ENCODE results near the gene RLN3.
"Not testable (repeated sequence)": the region's sequence is repeated elsewhere in the genome, so short reads cannot be mapped to it uniquely, and the experiment has no call there.

Gene RLN3

GRCh38 chr19:13995878-13996765 is 31.8 kb upstream of the RLN3 start:
- no peak for DNase-seq

DNA sequence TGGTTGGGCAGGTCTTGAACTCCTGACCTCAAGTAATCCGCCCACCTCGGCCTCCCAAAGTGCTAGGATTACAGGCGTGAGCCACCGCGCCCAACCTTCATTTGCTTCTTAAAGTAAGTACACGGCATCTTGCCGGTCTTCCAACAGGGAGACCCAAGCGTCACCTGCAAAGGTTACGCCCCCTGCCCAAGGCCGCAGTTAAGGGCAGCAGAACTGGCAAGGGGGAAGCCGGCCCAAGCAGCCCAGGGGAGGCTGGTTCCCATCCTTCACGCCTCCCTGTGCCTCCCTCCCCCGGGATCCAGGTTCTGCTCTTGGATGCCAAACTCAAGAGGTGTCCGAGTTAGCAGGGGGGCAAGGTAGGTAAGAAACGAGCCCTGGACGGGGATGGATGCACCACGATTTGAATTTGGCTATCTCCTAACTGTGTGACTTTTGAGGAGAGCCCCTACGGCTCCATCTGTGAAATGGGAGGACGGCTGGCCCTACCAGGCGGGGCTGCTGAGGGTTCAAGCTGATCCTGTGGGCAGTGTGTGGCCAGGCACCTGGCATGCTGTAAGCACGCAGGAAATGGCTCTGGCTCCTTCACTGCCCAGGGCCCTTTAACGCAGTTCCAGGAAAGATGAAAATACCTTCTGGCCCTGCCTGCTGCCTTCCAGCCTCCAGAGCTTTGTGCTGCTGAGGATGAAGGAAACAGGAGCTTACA is 30.9 kb upstream of the RLN3 start:
- no peak for DNase-seq

GRCh38 chr19:13997631-13997962 is 30.4 kb upstream of the RLN3 start:
- DNase-seq: no peak

DNA sequence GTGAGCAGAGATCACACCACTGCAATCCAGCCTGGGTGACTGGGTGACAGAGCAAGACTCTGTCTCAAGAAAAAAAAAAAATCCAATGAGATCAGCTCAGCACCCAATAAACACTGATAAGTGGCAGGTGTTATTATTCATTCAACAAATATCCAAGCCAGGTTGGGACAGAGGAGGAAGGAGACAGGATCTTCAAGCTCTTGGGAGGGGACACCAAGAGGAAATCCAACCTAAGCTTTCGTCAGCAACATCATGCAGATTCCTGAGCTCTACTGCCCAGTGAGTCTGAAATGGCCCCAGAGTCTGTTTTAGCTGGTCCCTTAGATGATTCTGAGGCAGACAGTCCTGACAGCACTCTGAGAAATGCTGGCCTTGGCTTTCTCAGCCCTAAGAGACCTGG is 29.5 kb upstream of the RLN3 start:
- no peak for DNase-seq

DNA sequence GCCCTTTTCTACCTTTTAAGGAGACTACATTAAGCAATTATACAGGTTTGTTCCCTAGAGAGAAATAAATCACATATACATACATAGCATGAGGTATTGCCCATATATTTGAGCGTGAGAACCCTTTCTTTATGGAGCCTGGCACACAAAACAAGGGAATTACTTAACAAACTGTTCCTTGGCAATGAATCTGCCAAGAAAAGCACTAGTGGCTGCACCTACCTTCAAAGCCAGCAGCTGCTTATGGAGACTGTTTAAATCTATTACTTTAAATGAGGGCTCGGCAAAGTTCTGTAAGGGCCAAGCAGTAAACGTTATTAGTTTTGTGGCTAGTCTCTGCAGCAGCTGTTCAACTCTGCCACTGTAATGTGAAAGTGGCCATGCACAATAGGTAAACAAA is 28.9 kb upstream of the RLN3 start:
- DNase-seq: no peak

DNA sequence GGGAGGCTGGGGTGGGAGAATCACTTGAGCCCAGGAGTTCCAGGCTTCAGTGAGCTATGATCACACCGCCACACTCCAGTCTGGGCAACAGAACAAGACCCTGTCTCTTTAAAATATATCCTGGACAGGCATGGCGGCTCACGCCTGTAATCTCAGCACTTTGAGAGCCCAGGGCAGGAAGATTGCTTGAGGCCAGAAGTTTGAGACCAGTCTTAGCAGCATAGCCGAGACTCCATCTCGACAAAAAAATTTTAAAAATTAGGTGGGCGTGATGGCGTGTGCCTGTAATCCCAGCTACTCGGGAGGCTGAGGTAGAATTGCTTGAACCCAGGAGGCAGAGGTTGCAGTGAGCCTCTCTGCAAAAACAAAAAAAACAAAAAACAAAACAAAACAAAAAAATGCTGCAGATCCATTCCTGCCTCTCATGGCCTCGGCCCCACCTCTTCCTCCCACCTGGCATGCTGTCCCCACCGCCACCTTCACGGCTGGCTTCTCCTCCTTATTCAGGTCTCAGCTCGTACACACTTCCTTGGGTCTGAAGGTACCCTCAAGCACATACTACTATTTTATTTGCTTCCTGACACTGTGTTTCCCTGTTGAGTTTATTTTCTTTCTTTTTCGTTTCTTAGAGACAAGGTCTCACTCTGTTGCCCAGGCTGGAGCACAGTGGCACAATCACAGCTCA is 27.1 kb upstream of the RLN3 start:
- no peak for DNase-seq

GRCh38 chr19:14002571-14003250 is 25.2 kb upstream of the RLN3 start:
- no peak for DNase-seq

DNA sequence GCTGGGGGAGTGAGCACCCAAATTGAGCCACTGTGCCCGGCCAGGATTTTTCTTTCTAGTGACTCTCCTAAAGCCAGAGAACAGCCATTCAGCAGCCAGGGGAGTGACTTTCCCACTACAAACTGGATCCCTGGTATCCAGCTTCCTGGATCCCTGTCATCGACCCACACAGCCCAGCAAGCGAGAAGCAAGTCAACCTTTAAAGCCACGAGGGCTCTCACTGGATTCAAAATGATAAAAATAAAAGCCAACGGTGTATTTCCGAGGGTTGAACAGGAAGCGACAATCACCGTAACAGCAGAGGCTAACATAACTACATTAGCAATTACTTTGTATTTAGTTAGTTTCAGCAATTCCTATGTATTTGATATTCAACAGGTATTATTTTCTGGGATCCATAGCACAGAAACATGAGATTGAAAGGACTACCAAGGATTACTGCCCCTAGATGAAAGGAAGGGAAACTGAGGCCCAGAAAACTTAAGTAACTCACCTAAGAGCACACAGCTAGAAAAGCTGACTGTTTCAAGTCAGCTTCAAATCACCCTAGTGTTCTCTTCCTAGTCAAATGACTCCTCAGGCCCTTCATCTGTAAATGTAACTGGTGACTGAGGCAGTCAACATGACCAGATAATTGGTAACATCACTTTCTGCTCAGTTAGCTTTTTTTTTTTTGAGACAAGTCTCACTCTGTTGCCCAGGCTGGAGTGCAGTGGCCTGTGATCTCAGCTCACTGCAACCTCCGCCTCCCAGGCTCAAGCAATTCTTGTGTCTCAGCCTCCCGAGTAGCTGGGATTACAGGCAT is 24.5 kb upstream of the RLN3 start:
- no peak for DNase-seq

GRCh38 chr19:14004619-14005348 is 23.2 kb upstream of the RLN3 start:
- DNase-seq: no peak

DNA sequence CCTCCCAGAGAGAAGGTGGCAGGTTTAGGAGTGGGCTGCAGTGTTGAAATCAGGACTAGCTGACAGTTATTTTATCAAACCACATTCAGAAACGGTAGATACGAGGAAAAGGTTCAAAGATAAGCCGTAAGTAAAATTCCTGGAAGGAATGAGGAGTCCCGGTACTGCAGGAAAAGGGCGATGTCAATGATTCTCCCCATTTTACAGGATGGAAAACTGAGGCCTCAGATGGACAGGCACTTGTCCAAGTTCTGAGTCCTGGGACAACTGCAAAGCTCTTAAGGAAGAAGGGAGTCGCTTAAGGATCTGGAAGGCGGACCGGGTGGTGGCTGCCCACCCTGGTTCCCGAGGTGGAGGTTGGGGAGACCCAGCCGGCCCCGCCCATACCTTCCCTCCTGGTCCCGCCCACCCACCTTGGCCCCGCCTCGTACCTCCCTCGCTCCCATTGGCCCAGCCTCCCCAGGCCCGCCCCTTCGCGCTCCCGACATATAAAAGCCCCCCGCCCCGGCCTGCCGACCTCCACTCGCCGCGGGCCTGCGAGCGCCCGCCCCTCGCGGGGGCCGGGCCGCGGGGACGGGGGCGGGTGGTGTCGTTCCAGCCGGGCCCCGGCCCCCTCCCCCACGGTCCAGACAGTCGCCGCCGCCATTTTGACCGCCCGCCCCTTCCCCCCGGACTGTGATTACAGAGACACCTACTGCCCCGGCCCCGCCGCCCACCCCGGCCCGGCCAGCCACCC is 22.4 kb upstream of the RLN3 start:
- no peak for DNase-seq

GRCh38 chr19:14006085-14006765 is 21.7 kb upstream of the RLN3 start, which contains the start of gene RFX1:
RFX1 (minus strand) TSS chr19:14006320; CDS start chr19:13993843, 12,477 bp downstream.
- peak; percentile 99 for DNase-seq

GRCh38 chr19:14006766-14007562 is 21.0 kb upstream of the RLN3 start:
- DNase-seq: no peak

- no peak for DNase-seq
Observed at GRCh38 chr19:14012378-14012915, 15.5 kb upstream of the RLN3 start.

DNA sequence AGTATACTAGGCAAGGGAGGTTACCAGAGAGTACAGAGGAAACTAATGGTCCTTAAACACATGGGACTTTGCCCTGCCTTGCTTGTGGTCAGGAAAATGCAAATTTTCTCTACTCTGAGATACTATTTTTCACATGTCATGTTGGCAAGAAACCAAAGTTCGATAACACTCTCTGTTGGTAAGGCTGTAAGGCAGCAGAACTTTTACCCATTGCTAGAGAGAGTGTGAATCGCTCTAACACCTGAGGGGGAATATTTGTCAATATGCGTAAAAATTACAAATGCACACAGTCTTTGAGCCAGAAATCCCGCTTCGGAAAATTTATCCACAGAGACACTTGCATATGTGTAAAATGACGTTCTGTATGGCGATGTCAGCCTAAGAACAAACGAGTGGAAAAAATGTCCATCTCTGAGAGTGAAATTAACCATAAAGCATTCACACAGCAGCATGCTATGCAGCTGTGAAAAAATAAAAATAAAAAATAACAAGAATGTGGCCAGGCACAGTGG is 12.4 kb upstream of the RLN3 start:
- no peak for DNase-seq

- DNase-seq: no peak
Observed at GRCh38 chr19:14019100-14019499, 8.8 kb upstream of the RLN3 start.

GRCh38 chr19:14019739-14020138 is 8.2 kb upstream of the RLN3 start:
- DNase-seq: not testable (repeated sequence)

DNA sequence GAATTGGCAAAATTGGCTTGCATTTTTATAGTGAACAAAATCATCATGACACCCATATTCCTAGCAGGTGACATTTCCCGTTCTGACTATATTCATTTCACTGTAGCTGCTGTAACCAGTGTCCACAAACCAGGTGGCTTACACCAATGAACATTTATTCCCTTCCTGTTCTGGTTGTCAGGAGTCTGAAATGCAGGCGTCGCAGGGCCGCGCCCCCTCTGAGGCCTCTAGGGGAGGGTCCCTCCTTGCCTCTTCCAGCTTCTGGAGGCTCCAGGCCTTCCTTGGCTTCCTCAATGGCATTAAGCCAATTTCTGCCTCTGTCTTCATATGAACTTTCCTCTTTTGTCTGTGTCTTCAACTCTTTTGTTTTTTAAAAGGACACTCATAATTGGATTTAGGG is 6.5 kb upstream of the RLN3 start:
- no peak for DNase-seq

GRCh38 chr19:14022469-14022868 is 5.5 kb upstream of the RLN3 start:
- DNase-seq: no peak
